ENCODE data around the gene MPP3.

Gene MPP3

GRCh38 chr17:43778337-43779144 is 54.4 kb downstream of the MPP3 start, which contains the start of gene DUSP3:
Gene DUSP3 (minus strand): TSS chr17:43778977. CDS start chr17:43778924, 53 bp downstream.
- H3K36me3 ChIP-seq (ENCODE audit: insufficient read depth, low read length): peaks cover 22% of the 10 kb centered on the region
- H3K9ac ChIP-seq (ENCODE audit: low read length): peak within 1 kb of the TSS; percentile 81
- peak within 1 kb of the TSS; percentile 70 to 93 for H3K4me3 ChIP-seq (ENCODE audit: low read depth in 1 of 2, low read length in 2 of 2)
- no peaks in the 10 kb centered on the region for H3K9me3 ChIP-seq (ENCODE audit: low read length)
- no peaks in the 10 kb centered on the region for H3K27me3 ChIP-seq (ENCODE audit: control insufficient read depth in 1 of 2, insufficient read depth in 2 of 2, low read length in 2 of 2)
- H3K4me1 ChIP-seq (ENCODE audit: insufficient read depth, low read length): peaks cover 33% of the 10 kb centered on the region
- peak within 1 kb of the TSS; percentile 98 for H3K27ac ChIP-seq (ENCODE audit: low read depth, low read length)

- Histone ChIP-seq H3K4me3 (ENCODE audit: low read depth in 1 of 2, low read length in 2 of 2) (no peak overlapping the region), H3K9ac (ENCODE audit: low read length) (no peak overlapping the region), H3K27ac (ENCODE audit: low read depth, low read length) (no peak overlapping the region), H3K4me1 (ENCODE audit: insufficient read depth, low read length) (peaks cover 30% of the 10 kb centered on the region), H3K9me3 (ENCODE audit: low read length) (no peaks in the 10 kb centered on the region), H3K36me3 (ENCODE audit: insufficient read depth, low read length) (peaks cover 59% of the 10 kb centered on the region), H3K27me3 (ENCODE audit: control insufficient read depth in 1 of 2, insufficient read depth in 2 of 2, low read length in 2 of 2) (no peaks in the 10 kb centered on the region)
Measured at GRCh38 chr17:43774304-43775250, 58.4 kb downstream of the MPP3 start.

- H3K4me3 ChIP-seq (ENCODE audit: low read depth in 1 of 2, low read length in 2 of 2): no peak overlapping the region
- peak overlapping the region; percentile 23 for H3K27ac ChIP-seq (ENCODE audit: low read depth, low read length)
- H3K27me3 ChIP-seq (ENCODE audit: control insufficient read depth in 1 of 2, insufficient read depth in 2 of 2, low read length in 2 of 2): no peaks in the 10 kb centered on the region
- H3K36me3 ChIP-seq (ENCODE audit: insufficient read depth, low read length): peaks cover 74% of the 10 kb centered on the region
- peaks cover 26% of the 10 kb centered on the region for H3K4me1 ChIP-seq (ENCODE audit: insufficient read depth, low read length)
- no peaks in the 10 kb centered on the region for H3K9me3 ChIP-seq (ENCODE audit: low read length)
- H3K9ac ChIP-seq (ENCODE audit: low read length): no peak overlapping the region
Measured at GRCh38 chr17:43772877-43773648, 59.9 kb downstream of the MPP3 start.

- H3K27me3 ChIP-seq (ENCODE audit: control insufficient read depth in 1 of 2, insufficient read depth in 2 of 2, low read length in 2 of 2): no peaks in the 10 kb centered on the region
- H3K4me1 ChIP-seq (ENCODE audit: insufficient read depth, low read length): peaks cover 15% of the 10 kb centered on the region
- H3K4me3 ChIP-seq (ENCODE audit: low read depth in 1 of 2, low read length in 2 of 2): no peak overlapping the region
- peaks cover 89% of the 10 kb centered on the region for H3K36me3 ChIP-seq (ENCODE audit: insufficient read depth, low read length)
- no peaks in the 10 kb centered on the region for H3K9me3 ChIP-seq (ENCODE audit: low read length)
- no peak overlapping the region for H3K9ac ChIP-seq (ENCODE audit: low read length)
- H3K27ac ChIP-seq (ENCODE audit: low read depth, low read length): no peak overlapping the region
Measured at GRCh38 chr17:43771463-43771862, 61.5 kb downstream of the MPP3 start.

- Histone ChIP-seq H3K27ac (ENCODE audit: low read depth, low read length) (no peak overlapping the region), H3K4me3 (ENCODE audit: low read depth in 1 of 2, low read length in 2 of 2) (no peak overlapping the region), H3K9ac (ENCODE audit: low read length) (no peak overlapping the region), H3K36me3 (ENCODE audit: insufficient read depth, low read length) (peaks cover 93% of the 10 kb centered on the region), H3K4me1 (ENCODE audit: insufficient read depth, low read length) (peaks cover 11% of the 10 kb centered on the region), H3K9me3 (ENCODE audit: low read length) (no peaks in the 10 kb centered on the region), H3K27me3 (ENCODE audit: control insufficient read depth in 1 of 2, insufficient read depth in 2 of 2, low read length in 2 of 2) (no peaks in the 10 kb centered on the region)
Measured at GRCh38 chr17:43770957-43771356, 62.0 kb downstream of the MPP3 start.

GRCh38 chr17:43769859-43770258 is 63.1 kb downstream of the MPP3 start:
- H3K4me1 ChIP-seq (ENCODE audit: insufficient read depth, low read length): peaks cover 1% of the 10 kb centered on the region
- H3K4me3 ChIP-seq (ENCODE audit: low read depth in 1 of 2, low read length in 2 of 2): no peak overlapping the region
- no peaks in the 10 kb centered on the region for H3K27me3 ChIP-seq (ENCODE audit: control insufficient read depth in 1 of 2, insufficient read depth in 2 of 2, low read length in 2 of 2)
- H3K27ac ChIP-seq (ENCODE audit: low read depth, low read length): no peak overlapping the region
- H3K36me3 ChIP-seq (ENCODE audit: insufficient read depth, low read length): peaks cover 88% of the 10 kb centered on the region
- H3K9me3 ChIP-seq (ENCODE audit: low read length): no peaks in the 10 kb centered on the region
- H3K9ac ChIP-seq (ENCODE audit: low read length): no peak overlapping the region

- no peak overlapping the region for H3K9ac ChIP-seq (ENCODE audit: low read length)
Measured at GRCh38 chr17:43769426-43769825, 63.5 kb downstream of the MPP3 start.

GRCh38 chr17:43768943-43769342 is 64.0 kb downstream of the MPP3 start:
- Histone ChIP-seq H3K9ac (ENCODE audit: low read length) (no peak overlapping the region), H3K27me3 (ENCODE audit: control insufficient read depth in 1 of 2, insufficient read depth in 2 of 2, low read length in 2 of 2) (no peaks in the 10 kb centered on the region), H3K36me3 (ENCODE audit: insufficient read depth, low read length) (peaks cover 84% of the 10 kb centered on the region), H3K4me3 (ENCODE audit: low read depth in 1 of 2, low read length in 2 of 2) (no peak overlapping the region), H3K27ac (ENCODE audit: low read depth, low read length) (no peak overlapping the region), H3K9me3 (ENCODE audit: low read length) (no peaks in the 10 kb centered on the region), H3K4me1 (ENCODE audit: insufficient read depth, low read length) (no peaks in the 10 kb centered on the region)

More at GRCh38 chr17:43769426-43769825, 63.5 kb downstream of the MPP3 start:
- Histone ChIP-seq H3K27me3 (ENCODE audit: control insufficient read depth in 1 of 2, insufficient read depth in 2 of 2, low read length in 2 of 2) (no peaks in the 10 kb centered on the region), H3K36me3 (ENCODE audit: insufficient read depth, low read length) (peaks cover 88% of the 10 kb centered on the region), H3K9me3 (ENCODE audit: low read length) (no peaks in the 10 kb centered on the region), H3K4me3 (ENCODE audit: low read depth in 1 of 2, low read length in 2 of 2) (no peak overlapping the region), H3K27ac (ENCODE audit: low read depth, low read length) (no peak overlapping the region), H3K4me1 (ENCODE audit: insufficient read depth, low read length) (no peaks in the 10 kb centered on the region)

GRCh38 chr17:43768382-43768781 is 64.6 kb downstream of the MPP3 start:
- no peak overlapping the region for H3K27ac ChIP-seq (ENCODE audit: low read depth, low read length)
- H3K36me3 ChIP-seq (ENCODE audit: insufficient read depth, low read length): peaks cover 79% of the 10 kb centered on the region

GRCh38 chr17:43767713-43768059 is 65.3 kb downstream of the MPP3 start:
- peaks cover 72% of the 10 kb centered on the region for H3K36me3 ChIP-seq (ENCODE audit: insufficient read depth, low read length)
- no peaks in the 10 kb centered on the region for H3K27me3 ChIP-seq (ENCODE audit: control insufficient read depth in 1 of 2, insufficient read depth in 2 of 2, low read length in 2 of 2)
- H3K27ac ChIP-seq (ENCODE audit: low read depth, low read length): no peak overlapping the region
- no peaks in the 10 kb centered on the region for H3K9me3 ChIP-seq (ENCODE audit: low read length)
- no peak overlapping the region for H3K4me3 ChIP-seq (ENCODE audit: low read depth in 1 of 2, low read length in 2 of 2)
- no peak overlapping the region for H3K9ac ChIP-seq (ENCODE audit: low read length)
- H3K4me1 ChIP-seq (ENCODE audit: insufficient read depth, low read length): no peaks in the 10 kb centered on the region

More at GRCh38 chr17:43768382-43768781, 64.6 kb downstream of the MPP3 start:
- Histone ChIP-seq H3K9ac (ENCODE audit: low read length) (no peak overlapping the region), H3K27me3 (ENCODE audit: control insufficient read depth in 1 of 2, insufficient read depth in 2 of 2, low read length in 2 of 2) (no peaks in the 10 kb centered on the region), H3K9me3 (ENCODE audit: low read length) (no peaks in the 10 kb centered on the region), H3K4me1 (ENCODE audit: insufficient read depth, low read length) (no peaks in the 10 kb centered on the region), H3K4me3 (ENCODE audit: low read depth in 1 of 2, low read length in 2 of 2) (no peak overlapping the region)

All from muscle layer of colon (tissue), 2 donors.